ENCODE data around the gene MCTS1. TPM values are rescaled to one million over a fixed set of nuclear protein-coding genes. Genes with fewer than 3 reads are reported as not detected.
"Not testable (repeated sequence)": the region's sequence is repeated elsewhere in the genome, so short reads cannot be mapped to it uniquely, and the experiment has no call there.

MCTS1 gene
- polyA plus RNA-seq, 3 donors from 2014 or later = 64.7 to 80.5 (median 70.3) TPM

- not testable (repeated sequence) for H3K27ac Mint-ChIP-seq; DNase-seq; H3K4me3 Mint-ChIP-seq; H3K36me3 Mint-ChIP-seq; H3K9me3 Mint-ChIP-seq; H3K4me1 Mint-ChIP-seq; H3K27me3 Mint-ChIP-seq (ENCODE audit: low read depth in 3 of 3)
These were observed 30.1 kb upstream of the MCTS1 start for GRCh38 chrX:120573806-120574205.

- Mint-ChIP-seq H3K27me3 (ENCODE audit: low read depth in 3 of 3) (peaks cover 3 to 10% (median 4%) of the 10 kb centered on the region in 3 donors), H3K4me1 (no peaks in the 10 kb centered on the region), H3K4me3 (no peak overlapping the region), H3K36me3 (no peaks in the 10 kb centered on the region), H3K27ac (no peak overlapping the region), H3K9me3 (peaks cover 0 to 2% (median 0%) of the 10 kb centered on the region in 6 donors)
- DNase-seq = no peak
These were observed 28.4 kb upstream of the MCTS1 start for GRCh38 chrX:120575379-120576114.

- Mint-ChIP-seq H3K36me3 (no peaks in the 10 kb centered on the region), H3K9me3 (no peaks in the 10 kb centered on the region), H3K4me3 (no peak overlapping the region), H3K4me1 (no peaks in the 10 kb centered on the region), H3K27ac (no peak overlapping the region), H3K27me3 (ENCODE audit: low read depth in 3 of 3) (peaks cover 3 to 5% (median 3%) of the 10 kb centered on the region in 3 donors)
- no peak for DNase-seq
These were observed 18.2 kb upstream of the MCTS1 start for GRCh38 chrX:120585702-120586101.

- Mint-ChIP-seq H3K4me3 (peak overlapping the region; percentile 89 to 97 (median 94)), H3K27ac (peak overlapping the region; percentile 92 to 97 (median 94)), H3K36me3 (no peaks in the 10 kb centered on the region), H3K9me3 (no peaks in the 10 kb centered on the region), H3K4me1 (peaks cover 11 to 12% of the 10 kb centered on the region in 2 donors), H3K27me3 (ENCODE audit: low read depth in 3 of 3) (peaks cover 5 to 12% (median 8%) of the 10 kb centered on the region in 3 donors)
- DNase-seq = peak; percentile 31 to 40 (median 37)
These were observed 471 bp downstream of the MCTS1 start for GRCh38 chrX:120604361-120604782.

GRCh38 chrX:120612086-120612485 lies 8.2 kb downstream of the MCTS1 start:
- Mint-ChIP-seq H3K9me3 (no peaks in the 10 kb centered on the region), H3K4me1 (no peaks in the 10 kb centered on the region), H3K27me3 (ENCODE audit: low read depth in 3 of 3) (peaks cover 0 to 2% (median 0%) of the 10 kb centered on the region in 3 donors), H3K36me3 (peaks cover 0 to 5% (median 5%) of the 10 kb centered on the region in 3 donors), H3K4me3 (no peak overlapping the region), H3K27ac (no peak overlapping the region)
- no peak for DNase-seq

- H3K4me3 Mint-ChIP-seq = no peak overlapping the region
- H3K36me3 Mint-ChIP-seq = peaks cover 0 to 9% (median 5%) of the 10 kb centered on the region in 3 donors
- H3K27ac Mint-ChIP-seq = no peak overlapping the region
- DNase-seq = no peak
- no peaks in the 10 kb centered on the region for H3K4me1 Mint-ChIP-seq
- no peaks in the 10 kb centered on the region for H3K9me3 Mint-ChIP-seq
- peaks cover 0 to 2% (median 0%) of the 10 kb centered on the region in 3 donors for H3K27me3 Mint-ChIP-seq (ENCODE audit: low read depth in 3 of 3)
These were observed 10.9 kb downstream of the MCTS1 start for GRCh38 chrX:120614816-120615215.

GRCh38 chrX:120617996-120618630 lies 14.2 kb downstream of the MCTS1 start:
- no peak for DNase-seq
- Mint-ChIP-seq H3K9me3 (no peaks in the 10 kb centered on the region), H3K4me3 (no peak overlapping the region), H3K36me3 (peaks cover 0 to 7% (median 0%) of the 10 kb centered on the region in 3 donors), H3K27ac (no peak overlapping the region), H3K27me3 (ENCODE audit: low read depth in 3 of 3) (no peaks in the 10 kb centered on the region), H3K4me1 (no peaks in the 10 kb centered on the region)

GRCh38 chrX:120625371-120625770 lies 21.5 kb downstream of the MCTS1 start:
- no peak overlapping the region for H3K27ac Mint-ChIP-seq
- H3K4me1 Mint-ChIP-seq = peaks cover 7 to 8% of the 10 kb centered on the region in 2 donors
- H3K36me3 Mint-ChIP-seq = no peaks in the 10 kb centered on the region
- H3K4me3 Mint-ChIP-seq = no peak overlapping the region
- H3K27me3 Mint-ChIP-seq (ENCODE audit: low read depth in 3 of 3) = peaks cover 0 to 8% (median 0%) of the 10 kb centered on the region in 3 donors
- H3K9me3 Mint-ChIP-seq = no peaks in the 10 kb centered on the region
- no peak for DNase-seq

- DNase-seq = peak; percentile 89 to 94 (median 93)
- H3K36me3 Mint-ChIP-seq = no peaks in the 10 kb centered on the region
- peak within 1 kb of the TSS; percentile 96 to 100 (median 97) for H3K27ac Mint-ChIP-seq
- peaks cover 8 to 10% of the 10 kb centered on the region in 2 donors for H3K4me1 Mint-ChIP-seq
- H3K9me3 Mint-ChIP-seq = no peaks in the 10 kb centered on the region
- H3K4me3 Mint-ChIP-seq = peak within 1 kb of the TSS; percentile 91 to 97 (median 95)
- H3K27me3 Mint-ChIP-seq (ENCODE audit: low read depth in 3 of 3) = peaks cover 0 to 11% (median 2%) of the 10 kb centered on the region in 3 donors
These were observed 26.0 kb downstream of the MCTS1 start, which contains the start of gene C1GALT1C1 for GRCh38 chrX:120629667-120630537. C1GALT1C1 (minus strand) TSS chrX:120630054; CDS start chrX:120627166, 2,888 bp downstream.

GRCh38 chrX:120638619-120639018 lies 34.7 kb downstream of the MCTS1 start:
- Mint-ChIP-seq H3K27me3 (ENCODE audit: low read depth in 3 of 3) (peaks cover 2 to 5% (median 4%) of the 10 kb centered on the region in 3 donors), H3K36me3 (no peaks in the 10 kb centered on the region), H3K4me1 (no peaks in the 10 kb centered on the region), H3K9me3 (no peaks in the 10 kb centered on the region), H3K4me3 (no peak overlapping the region), H3K27ac (no peak overlapping the region)
- no peak for DNase-seq

GRCh38 chrX:120642871-120643270 lies 39.0 kb downstream of the MCTS1 start:
- no peak for DNase-seq
- no peaks in the 10 kb centered on the region for H3K36me3 Mint-ChIP-seq
- H3K9me3 Mint-ChIP-seq = no peaks in the 10 kb centered on the region
- H3K27me3 Mint-ChIP-seq (ENCODE audit: low read depth in 3 of 3) = peaks cover 2 to 8% (median 2%) of the 10 kb centered on the region in 3 donors
- no peaks in the 10 kb centered on the region for H3K4me1 Mint-ChIP-seq
- no peak overlapping the region for H3K27ac Mint-ChIP-seq
- H3K4me3 Mint-ChIP-seq = no peak overlapping the region

- no peak overlapping the region for H3K27ac Mint-ChIP-seq
- no peaks in the 10 kb centered on the region for H3K4me1 Mint-ChIP-seq
- no peak for DNase-seq
- no peaks in the 10 kb centered on the region for H3K36me3 Mint-ChIP-seq
- no peaks in the 10 kb centered on the region for H3K9me3 Mint-ChIP-seq
- peaks cover 2 to 13% (median 2%) of the 10 kb centered on the region in 3 donors for H3K27me3 Mint-ChIP-seq (ENCODE audit: low read depth in 3 of 3)
- H3K4me3 Mint-ChIP-seq = no peak overlapping the region
These were observed 43.2 kb downstream of the MCTS1 start for GRCh38 chrX:120647127-120647526.

- DNase-seq; H3K4me3 Mint-ChIP-seq; H3K9me3 Mint-ChIP-seq; H3K27me3 Mint-ChIP-seq (ENCODE audit: low read depth in 3 of 3); H3K27ac Mint-ChIP-seq; H3K36me3 Mint-ChIP-seq; H3K4me1 Mint-ChIP-seq: not testable (repeated sequence)
These were observed 48.4 kb downstream of the MCTS1 start for GRCh38 chrX:120652256-120652655.
